ENCODE results near the gene HOXC13. TPM values are rescaled to one million over a fixed set of nuclear protein-coding genes. Genes with fewer than 3 reads are reported as not detected.
A peak's percentile ranks its signal among the peaks of the same experiment; 100 is the strongest.

The HOXC13 gene
- total and polyA plus RNA-seq, 2 of the 13 experiments (the other 11 are each of a cell fraction or from before 2014, with no cell fraction given), result 0.07 TPM; not detected in 1

DNA sequence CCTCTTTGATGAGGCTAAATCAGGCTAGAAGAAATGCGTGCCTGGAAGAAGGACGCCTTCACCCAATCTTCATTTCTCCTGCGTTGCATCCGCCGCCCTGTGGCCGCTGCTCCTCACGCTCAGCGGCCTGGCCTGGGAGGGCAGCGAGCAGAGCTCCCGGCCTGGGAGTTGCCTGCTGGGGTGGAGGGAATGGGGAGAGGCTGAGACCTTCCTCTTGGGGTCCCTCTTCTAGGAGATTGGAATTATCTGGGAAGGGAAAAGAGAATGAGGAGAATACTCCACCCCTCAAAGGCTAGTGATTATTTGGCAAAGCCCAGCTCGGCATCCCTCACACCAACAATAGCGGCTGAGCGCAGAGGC is 13.7 kb downstream of the HOXC13 start:
- Histone ChIP-seq H4K20me1 (ENCODE audit: insufficient read depth, low read length) (peaks cover 5% of the 10 kb centered on the region; the same call in 1 of the 2 replicates), H3K4me3 (replicated peaks in 1 of 3; ENCODE audit: insufficient read depth in 1 of 3, low read depth in 2 of 3, low read length in 3 of 3) (no peak overlapping the region), H3K79me2 (ENCODE audit: insufficient read depth, low read length) (no peaks in the 10 kb centered on the region), H3K27ac (ENCODE audit: extremely low read length, insufficient read depth, low read length) (no peak overlapping the region), H3K36me3 (replicated peaks in 1 of 2; ENCODE audit: control insufficient read depth in 1 of 2, insufficient read depth in 2 of 2, low read length in 2 of 2) (no peaks in the 10 kb centered on the region), H3K27me3 (ENCODE audit: control insufficient read depth in 1 of 2, insufficient read depth in 2 of 2, low read length in 2 of 2) (peaks cover 23 to 90% of the 10 kb centered on the region in 2 experiments), H3K4me2 (ENCODE audit: low read depth, low read length) (no peak overlapping the region), H3K9ac (ENCODE audit: insufficient read depth, low read depth, low read length) (no peak overlapping the region), H3K4me1 (ENCODE audit: insufficient read depth, low read length) (peaks cover 27% of the 10 kb centered on the region), H2AFZ (ENCODE audit: low read length) (no peak overlapping the region), H3K9me3 (ENCODE audit: low read length) (no peaks in the 10 kb centered on the region)
- CTCF ChIA-PET (ENCODE audit: low intra/inter-chr PET ratio, low total read pairs), result no interaction called here
- FAIRE-seq, result no peak
- ATAC-seq, result peak; percentile 55
- DNase-seq (ENCODE audit: low spot score), result no peak
- BruUV-seq (replicated peaks), result no TSS peak
- in situ Hi-C loops (cut with HindIII; ENCODE audit: extremely low pct_ligation_motif_present, low pct_unique_long_range_greater_than_20kb) (no loop called here), intact Hi-C loops (cut with micrococcal nuclease; ENCODE audit: unreplicated experiment) (no loop called here)
- TF ChIP-seq STAG1 (CRISPR knock-in tag; IDR thresholded peaks at IDR 0.05) (peak; percentile 8; the same call in 1 of the 2 replicates), TARDBP (CRISPR knock-in tag; IDR thresholded peaks at IDR 0.05) (no peak), HNRNPLL (IDR thresholded peaks at IDR 0.05; ENCODE audit: low read depth, low read length, poor library complexity, severe bottlenecking) (peak; percentile 1)
- WGBS (ENCODE audit: low lambda C conversion rate), result 50% methylated on average over 3 of the region's 13 CpGs
- POLR2A ChIA-PET, result no interaction called here

DNA sequence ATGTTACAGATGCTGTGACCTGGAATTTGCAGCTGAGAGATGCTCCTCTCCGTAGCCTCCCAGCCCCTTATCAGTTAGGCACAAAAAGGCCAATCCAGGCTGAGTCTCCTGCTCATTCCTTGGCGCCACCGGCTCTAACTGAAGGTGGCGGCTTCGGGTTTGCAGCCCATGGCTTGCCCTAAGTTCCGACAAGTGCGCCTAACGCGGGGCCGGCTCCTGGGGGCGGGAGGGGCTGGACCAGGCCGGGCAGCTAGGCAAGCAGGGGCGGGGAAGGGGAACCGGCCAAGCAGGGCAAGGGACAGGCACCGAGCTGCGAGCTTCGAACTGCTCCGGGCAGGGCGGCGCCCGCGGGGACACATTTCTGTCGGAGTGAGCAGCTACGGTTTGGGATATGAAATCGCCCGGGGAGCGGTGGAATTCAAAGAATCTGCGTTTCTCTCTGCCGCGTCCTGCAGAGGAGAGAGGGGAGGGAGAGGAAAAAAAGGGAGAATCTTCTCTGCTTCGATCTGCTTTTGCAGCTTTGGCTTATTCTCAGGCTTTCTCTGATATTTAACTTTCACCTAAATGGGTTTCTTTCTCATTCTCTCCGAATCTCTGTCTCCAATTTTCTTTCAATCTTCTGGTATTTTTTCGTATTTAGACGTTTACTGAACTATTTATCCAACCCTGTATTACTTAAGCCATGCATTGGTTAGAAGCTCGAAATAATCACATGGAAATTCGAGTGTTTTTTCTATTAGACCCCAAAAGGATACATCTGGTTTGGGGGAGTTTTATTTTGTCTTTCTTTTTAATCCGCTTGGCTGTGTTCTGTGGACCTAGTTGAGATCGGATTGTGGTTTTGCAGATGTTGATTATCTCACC is 14.5 kb downstream of the HOXC13 start:
- ChIA-PET CTCF (ENCODE audit: low intra/inter-chr PET ratio, low total read pairs) (no interaction called here), POLR2A (no interaction called here)
- Histone ChIP-seq H3K4me1 (ENCODE audit: insufficient read depth, low read length) (peaks cover 27% of the 10 kb centered on the region), H3K36me3 (replicated peaks in 1 of 2; ENCODE audit: control insufficient read depth in 1 of 2, insufficient read depth in 2 of 2, low read length in 2 of 2) (no peaks in the 10 kb centered on the region), H3K4me2 (ENCODE audit: low read depth, low read length) (no peak overlapping the region), H3K79me2 (ENCODE audit: insufficient read depth, low read length) (no peaks in the 10 kb centered on the region), H3K9ac (ENCODE audit: insufficient read depth, low read depth, low read length) (no peak overlapping the region), H3K9me3 (ENCODE audit: low read length) (no peaks in the 10 kb centered on the region), H2AFZ (ENCODE audit: low read length) (no peak overlapping the region), H3K27me3 (ENCODE audit: control insufficient read depth in 1 of 2, insufficient read depth in 2 of 2, low read length in 2 of 2) (peaks cover 23 to 92% of the 10 kb centered on the region in 2 experiments), H3K27ac (ENCODE audit: extremely low read length, insufficient read depth, low read length) (no peak overlapping the region), H3K4me3 (replicated peaks in 1 of 3; ENCODE audit: insufficient read depth in 1 of 3, low read depth in 2 of 3, low read length in 3 of 3) (no peak overlapping the region), H4K20me1 (ENCODE audit: insufficient read depth, low read length) (peaks cover 5% of the 10 kb centered on the region; the same call in 1 of the 2 replicates)
- WGBS (ENCODE audit: low lambda C conversion rate), result 23% methylated on average over 13 of the region's 38 CpGs
- in situ Hi-C loops (cut with HindIII; ENCODE audit: extremely low pct_ligation_motif_present, low pct_unique_long_range_greater_than_20kb), result no loop called here
- FAIRE-seq (no peak), ATAC-seq (peak; percentile 23; the same call in 2 of the 3 replicates), DNase-seq (ENCODE audit: low spot score) (peak; percentile 23)
- TF ChIP-seq EZH2 (conservative IDR thresholded peaks at IDR 0.05; ENCODE audit: low read depth, low read length) (peak; percentile 81; the same call in 1 of the 2 replicates), KDM4B (CRISPR knock-in tag; IDR thresholded peaks at IDR 0.05) (no peak)
- TF ChIP-seq, protein P1, sequence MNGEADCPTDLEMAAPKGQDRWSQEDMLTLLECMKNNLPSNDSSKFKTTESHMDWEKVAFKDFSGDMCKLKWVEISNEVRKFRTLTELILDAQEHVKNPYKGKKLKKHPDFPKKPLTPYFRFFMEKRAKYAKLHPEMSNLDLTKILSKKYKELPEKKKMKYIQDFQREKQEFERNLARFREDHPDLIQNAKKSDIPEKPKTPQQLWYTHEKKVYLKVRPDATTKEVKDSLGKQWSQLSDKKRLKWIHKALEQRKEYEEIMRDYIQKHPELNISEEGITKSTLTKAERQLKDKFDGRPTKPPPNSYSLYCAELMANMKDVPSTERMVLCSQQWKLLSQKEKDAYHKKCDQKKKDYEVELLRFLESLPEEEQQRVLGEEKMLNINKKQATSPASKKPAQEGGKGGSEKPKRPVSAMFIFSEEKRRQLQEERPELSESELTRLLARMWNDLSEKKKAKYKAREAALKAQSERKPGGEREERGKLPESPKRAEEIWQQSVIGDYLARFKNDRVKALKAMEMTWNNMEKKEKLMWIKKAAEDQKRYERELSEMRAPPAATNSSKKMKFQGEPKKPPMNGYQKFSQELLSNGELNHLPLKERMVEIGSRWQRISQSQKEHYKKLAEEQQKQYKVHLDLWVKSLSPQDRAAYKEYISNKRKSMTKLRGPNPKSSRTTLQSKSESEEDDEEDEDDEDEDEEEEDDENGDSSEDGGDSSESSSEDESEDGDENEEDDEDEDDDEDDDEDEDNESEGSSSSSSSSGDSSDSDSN (CRISPR knock-in tag; IDR thresholded peaks at IDR 0.05), result peak; percentile 86
- TF ChIP-seq, protein P2, sequence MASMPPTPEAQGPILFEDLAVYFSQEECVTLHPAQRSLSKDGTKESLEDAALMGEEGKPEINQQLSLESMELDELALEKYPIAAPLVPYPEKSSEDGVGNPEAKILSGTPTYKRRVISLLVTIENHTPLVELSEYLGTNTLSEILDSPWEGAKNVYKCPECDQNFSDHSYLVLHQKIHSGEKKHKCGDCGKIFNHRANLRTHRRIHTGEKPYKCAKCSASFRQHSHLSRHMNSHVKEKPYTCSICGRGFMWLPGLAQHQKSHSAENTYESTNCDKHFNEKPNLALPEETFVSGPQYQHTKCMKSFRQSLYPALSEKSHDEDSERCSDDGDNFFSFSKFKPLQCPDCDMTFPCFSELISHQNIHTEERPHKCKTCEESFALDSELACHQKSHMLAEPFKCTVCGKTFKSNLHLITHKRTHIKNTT (CRISPR knock-in tag; IDR thresholded peaks at IDR 0.05), result no peak
- no TSS peak for BruUV-seq (replicated peaks)
- intact Hi-C loops (cut with micrococcal nuclease; ENCODE audit: unreplicated experiment), result no loop called here

Measured in HepG2 (cell line).